ENCODE data around the gene CMKLR1. TPM values are rescaled to one million over a fixed set of nuclear protein-coding genes. Genes with fewer than 3 reads are reported as not detected.

Gene CMKLR1
- total and polyA plus RNA-seq, 10 of the 15 experiments (the other 5 are each of a cell fraction or from before 2014, with no cell fraction given), result 13.8 to 52.3 (median 26.2) TPM

GRCh38 chr12:108326254-108326750 lies 12.8 kb downstream of the CMKLR1 start:
- DNase-seq (ENCODE audit: low read depth, low spot score) (no peak), ATAC-seq (no peak), FAIRE-seq (no peak)
- Histone ChIP-seq H3K4me1 (ENCODE audit: control insufficient read depth, insufficient read depth, low read length) (peaks cover 22% of the 10 kb centered on the region), H3K4me2 (ENCODE audit: control insufficient read depth, insufficient read depth) (no peak overlapping the region), H3K9me3 (replicated peaks; ENCODE audit: control insufficient read depth, insufficient read depth, low read length) (peaks cover 4% of the 10 kb centered on the region; the same call in 2 of the 3 replicates), H3K27me3 (replicated peaks in 1 of 2; ENCODE audit: control insufficient read depth in 2 of 2, insufficient read depth in 2 of 2, low read length in 1 of 2) (no peaks in the 10 kb centered on the region), H3K27ac (ENCODE audit: control insufficient read depth, insufficient read depth) (no peak overlapping the region), H3K9ac (ENCODE audit: control insufficient read depth, insufficient read depth, low read length) (no peak overlapping the region), H3K4me3 (no peak overlapping the region), H2AFZ (ENCODE audit: control insufficient read depth, low read depth, low read length) (no peak overlapping the region), H3K36me3 (ENCODE audit: control insufficient read depth in 2 of 2, insufficient read depth in 2 of 2, low read length in 1 of 2) (no peaks in the 10 kb centered on the region), H4K20me1 (ENCODE audit: control insufficient read depth, insufficient read depth) (no peaks in the 10 kb centered on the region), H3K79me2 (ENCODE audit: control insufficient read depth, insufficient read depth, low read length) (no peaks in the 10 kb centered on the region)
- ChIA-PET CTCF (interaction anchor here (0.9 to 1.9 kb wide), 3 partner anchors 9 to 11 kb away, joined by 3 to 5 read pairs (median 3); no protein-coding TSS in a partner anchor), RAD21 (ENCODE audit: unreplicated experiment) (interaction anchor here (1.4 to 4.7 kb wide), 2 partner anchors 8 to 13 kb away, joined by 3 to 23 read pairs; no protein-coding TSS in a partner anchor), SMC1A (ENCODE audit: uncharacterized antibody, unreplicated experiment) (interaction anchor here (19.0 kb wide), 1 partner anchor 9 kb away, joined by 185 read pairs; the partner anchor contains the start of gene CMKLR1), POLR2A (interaction anchor here (1.2 kb wide), 1 partner anchor 9 kb away, joined by 3 read pairs; no protein-coding TSS in a partner anchor)
- intact Hi-C loops (cut with micrococcal nuclease; ENCODE audit: unreplicated experiment) (no loop called here), in situ Hi-C loops (cut with MboI) (no loop called here)
- 38% methylated on average over 2 of the region's 2 CpGs for WGBS (ENCODE audit: insufficient coverage, insufficient replicate concordance, low lambda C conversion rate, missing lambda C conversion rate)
- BruUV-seq (replicated peaks), result no TSS peak
- TF ChIP-seq PAX8 (IDR thresholded peaks at IDR 0.05), result no peak
- TF ChIP-seq TCF12 (IDR thresholded peaks at IDR 0.05; ENCODE audit: low read depth, low read length), result no peak
- TF ChIP-seq CREB1 (IDR thresholded peaks at IDR 0.05; ENCODE audit: low read depth), result no peak
- TF ChIP-seq SP1 (IDR thresholded peaks at IDR 0.05; ENCODE audit: low read depth, low read length), result no peak
- TF ChIP-seq SMAD1 (IDR thresholded peaks at IDR 0.05; ENCODE audit: low read depth, partially characterized antibody), result no peak
- no peak for TF ChIP-seq TARDBP (IDR thresholded peaks at IDR 0.05; ENCODE audit: borderline replicate concordance)
- no peak for TF ChIP-seq ZBED1 (IDR thresholded peaks at IDR 0.05; ENCODE audit: borderline replicate concordance)
- no peak for TF ChIP-seq JUND (IDR thresholded peaks at IDR 0.05; ENCODE audit: low read depth, low read length)
- no peak for TF ChIP-seq SIX5 (IDR thresholded peaks at IDR 0.05; ENCODE audit: low read depth, low read length, severe bottlenecking)
- TF ChIP-seq HDAC6 (IDR thresholded peaks at IDR 0.05; ENCODE audit: unreplicated experiment), result no peak
- no peak for TF ChIP-seq BMI1 (IDR thresholded peaks at IDR 0.05; ENCODE audit: borderline replicate concordance)
- TF ChIP-seq E4F1 (IDR thresholded peaks at IDR 0.05; ENCODE audit: borderline replicate concordance, partially characterized antibody), result no peak
- TF ChIP-seq MEF2B (IDR thresholded peaks at IDR 0.05; ENCODE audit: partially characterized antibody, poor library complexity, severe bottlenecking), result no peak
- no peak for TF ChIP-seq RAD21 (IDR thresholded peaks at IDR 0.05; ENCODE audit: insufficient read depth, low read depth, low read length)
- no peak for TF ChIP-seq LARP7 (IDR thresholded peaks at IDR 0.05)
- no peak for TF ChIP-seq FOS (IDR thresholded peaks at IDR 0.05; ENCODE audit: borderline replicate concordance, extremely low read depth, insufficient read length)
- no peak for TF ChIP-seq MEF2A (IDR thresholded peaks at IDR 0.05; ENCODE audit: insufficient read depth, low read depth, low read length)
- TF ChIP-seq RB1 (IDR thresholded peaks at IDR 0.05; ENCODE audit: borderline replicate concordance), result no peak
- TF ChIP-seq, protein P1, sequence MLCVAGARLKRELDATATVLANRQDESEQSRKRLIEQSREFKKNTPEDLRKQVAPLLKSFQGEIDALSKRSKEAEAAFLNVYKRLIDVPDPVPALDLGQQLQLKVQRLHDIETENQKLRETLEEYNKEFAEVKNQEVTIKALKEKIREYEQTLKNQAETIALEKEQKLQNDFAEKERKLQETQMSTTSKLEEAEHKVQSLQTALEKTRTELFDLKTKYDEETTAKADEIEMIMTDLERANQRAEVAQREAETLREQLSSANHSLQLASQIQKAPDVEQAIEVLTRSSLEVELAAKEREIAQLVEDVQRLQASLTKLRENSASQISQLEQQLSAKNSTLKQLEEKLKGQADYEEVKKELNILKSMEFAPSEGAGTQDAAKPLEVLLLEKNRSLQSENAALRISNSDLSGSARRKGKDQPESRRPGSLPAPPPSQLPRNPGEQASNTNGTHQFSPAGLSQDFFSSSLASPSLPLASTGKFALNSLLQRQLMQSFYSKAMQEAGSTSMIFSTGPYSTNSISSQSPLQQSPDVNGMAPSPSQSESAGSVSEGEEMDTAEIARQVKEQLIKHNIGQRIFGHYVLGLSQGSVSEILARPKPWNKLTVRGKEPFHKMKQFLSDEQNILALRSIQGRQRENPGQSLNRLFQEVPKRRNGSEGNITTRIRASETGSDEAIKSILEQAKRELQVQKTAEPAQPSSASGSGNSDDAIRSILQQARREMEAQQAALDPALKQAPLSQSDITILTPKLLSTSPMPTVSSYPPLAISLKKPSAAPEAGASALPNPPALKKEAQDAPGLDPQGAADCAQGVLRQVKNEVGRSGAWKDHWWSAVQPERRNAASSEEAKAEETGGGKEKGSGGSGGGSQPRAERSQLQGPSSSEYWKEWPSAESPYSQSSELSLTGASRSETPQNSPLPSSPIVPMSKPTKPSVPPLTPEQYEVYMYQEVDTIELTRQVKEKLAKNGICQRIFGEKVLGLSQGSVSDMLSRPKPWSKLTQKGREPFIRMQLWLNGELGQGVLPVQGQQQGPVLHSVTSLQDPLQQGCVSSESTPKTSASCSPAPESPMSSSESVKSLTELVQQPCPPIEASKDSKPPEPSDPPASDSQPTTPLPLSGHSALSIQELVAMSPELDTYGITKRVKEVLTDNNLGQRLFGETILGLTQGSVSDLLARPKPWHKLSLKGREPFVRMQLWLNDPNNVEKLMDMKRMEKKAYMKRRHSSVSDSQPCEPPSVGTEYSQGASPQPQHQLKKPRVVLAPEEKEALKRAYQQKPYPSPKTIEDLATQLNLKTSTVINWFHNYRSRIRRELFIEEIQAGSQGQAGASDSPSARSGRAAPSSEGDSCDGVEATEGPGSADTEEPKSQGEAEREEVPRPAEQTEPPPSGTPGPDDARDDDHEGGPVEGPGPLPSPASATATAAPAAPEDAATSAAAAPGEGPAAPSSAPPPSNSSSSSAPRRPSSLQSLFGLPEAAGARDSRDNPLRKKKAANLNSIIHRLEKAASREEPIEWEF (IDR thresholded peaks at IDR 0.05; ENCODE audit: insufficient replicate concordance, low read depth, low read length), result no peak
